ENCODE results near the gene PRKCD. TPM values are rescaled to one million over a fixed set of nuclear protein-coding genes. Genes with fewer than 3 reads are reported as not detected.

Gene PRKCD
- total RNA-seq, 8 experiments from 2014 or later = 0.49 to 8.0 (median 1.9) TPM

DNA sequence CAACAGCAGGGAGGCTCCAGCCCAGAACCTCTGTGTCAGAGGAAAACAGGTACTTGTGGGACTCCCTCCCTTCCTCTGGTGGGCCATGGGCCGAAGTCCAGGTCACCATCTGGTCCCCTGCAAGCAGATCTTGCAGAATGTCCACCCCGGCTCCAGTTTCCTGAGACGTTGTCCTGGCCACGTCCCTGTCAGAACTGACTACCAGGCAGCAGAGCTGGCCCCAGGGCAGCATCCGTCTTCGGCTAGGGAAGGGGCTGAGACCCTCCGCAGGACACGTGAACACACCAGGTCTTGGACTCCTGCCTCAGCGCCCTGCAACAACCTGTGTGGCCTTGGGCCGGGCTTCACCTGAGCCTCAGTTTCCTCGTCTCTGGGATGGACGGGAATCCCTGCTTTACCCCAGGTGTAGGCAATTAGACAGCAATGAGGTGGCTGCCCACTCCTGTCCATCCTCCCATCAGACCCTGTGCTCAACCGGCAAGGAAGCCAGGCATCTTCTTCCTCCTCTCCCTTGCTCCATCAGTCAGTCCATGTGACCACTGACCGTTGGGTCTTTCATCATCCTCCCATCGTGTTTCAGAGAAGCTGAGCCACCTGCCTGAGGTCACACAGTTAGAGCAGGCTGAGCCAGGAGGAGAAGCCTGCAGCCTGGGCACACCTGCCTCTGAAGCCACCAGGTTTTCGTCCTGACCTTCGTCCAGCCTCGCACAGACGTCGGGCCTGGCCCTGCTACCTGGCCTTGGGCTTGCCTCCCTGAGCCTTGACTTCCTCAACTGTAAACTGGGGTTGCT, 8.9 kb upstream of the PRKCD start:
- Histone ChIP-seq H3K4me3 (no peak overlapping the region), H3K4me1 (replicated peaks in 1 of 2) (peaks cover 7 to 11% of the 10 kb centered on the region in 2 donors), H3K27ac (no peak overlapping the region)
- WGBS, 10 experiments = 60 to 100% (median 79%) methylated on average over 1 to 7 of the region's 20 CpGs; no CpG with 5 or more reads in 3 of the 10 experiments
- in situ Hi-C loops (cut with MboI; ENCODE audit: low pct_unique_long_range_greater_than_20kb in 2 of 9, low sequenced_read_pairs in 9 of 9, unreplicated experiment in 9 of 9) = no loop called here
- no peak for ATAC-seq (replicated peaks in 6 of 8)

DNA sequence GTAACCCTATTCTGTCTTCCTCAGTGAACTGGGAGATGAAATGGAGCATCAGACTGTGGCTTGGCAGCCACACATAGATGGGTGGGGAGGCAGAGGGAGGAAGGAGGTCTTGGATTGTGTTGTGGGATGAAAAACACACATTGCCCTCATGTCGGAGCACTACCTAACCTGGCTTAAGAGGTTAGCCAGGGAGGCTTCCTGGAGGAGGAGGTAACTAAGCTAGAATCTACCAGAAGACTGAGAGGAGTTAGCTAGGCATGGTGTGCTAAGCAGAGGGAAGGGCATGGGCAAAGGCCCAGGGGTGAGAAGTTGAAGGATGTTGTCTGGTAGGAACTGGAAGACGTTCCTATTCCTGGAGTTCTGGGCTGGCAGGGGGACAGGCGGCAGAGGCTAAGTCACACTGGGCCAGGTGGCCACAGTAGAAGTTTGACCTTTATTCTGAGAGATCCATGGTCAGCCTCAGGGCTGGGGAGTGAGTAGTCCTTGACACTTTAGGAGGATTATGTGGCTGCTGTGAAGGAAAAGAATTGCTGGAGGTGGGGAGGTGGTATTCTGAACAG, 7.7 kb upstream of the PRKCD start:
- no peak overlapping the region for H3K27ac ChIP-seq
- H3K4me1 ChIP-seq (replicated peaks in 1 of 2) = peaks cover 7 to 9% of the 10 kb centered on the region in 2 donors
- WGBS, 10 experiments = 50 to 100% (median 52%) methylated on average over 1 to 3 of the region's 3 CpGs; no CpG with 5 or more reads in 7 of the 10 experiments
- in situ Hi-C loops (cut with MboI; ENCODE audit: low pct_unique_long_range_greater_than_20kb in 2 of 9, low sequenced_read_pairs in 9 of 9, unreplicated experiment in 9 of 9) = no loop called here
- ATAC-seq (replicated peaks in 6 of 8) = no peak
- no peak overlapping the region for H3K4me3 ChIP-seq

DNA sequence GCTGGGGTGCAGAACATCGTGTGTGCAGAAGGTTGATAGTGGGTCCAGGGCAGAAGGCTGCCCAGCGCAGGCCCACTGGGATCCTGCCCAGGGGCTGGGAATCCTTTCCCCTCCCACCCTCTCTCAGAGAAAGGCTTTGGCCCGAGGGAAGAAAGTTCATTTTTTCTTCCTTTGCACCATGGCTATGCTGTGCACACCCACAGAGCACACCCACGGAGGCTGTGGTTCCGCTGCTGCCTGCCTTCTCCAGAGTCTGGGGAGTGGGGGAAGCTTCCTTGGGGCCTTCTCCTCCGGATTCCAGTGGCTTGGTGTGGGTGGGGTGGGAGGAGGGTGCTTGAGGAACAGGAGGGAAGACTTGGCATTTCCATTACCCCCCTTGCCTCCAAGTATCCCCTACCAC, 7.0 kb upstream of the PRKCD start:
- Histone ChIP-seq H3K4me3 (no peak overlapping the region), H3K27ac (no peak overlapping the region), H3K4me1 (replicated peaks in 1 of 2) (peaks cover 7 to 9% of the 10 kb centered on the region in 2 donors)
- whole genome bisulfite sequencing, 10 experiments = 100% methylated on average over 1 of the region's 6 CpGs; no CpG with 5 or more reads in 9 of the 10 experiments
- in situ Hi-C loops (cut with MboI; ENCODE audit: low pct_unique_long_range_greater_than_20kb in 2 of 9, low sequenced_read_pairs in 9 of 9, unreplicated experiment in 9 of 9) = no loop called here
- peak in 1 of 8 experiments; percentile 61 for ATAC-seq (replicated peaks in 6 of 8)

DNA sequence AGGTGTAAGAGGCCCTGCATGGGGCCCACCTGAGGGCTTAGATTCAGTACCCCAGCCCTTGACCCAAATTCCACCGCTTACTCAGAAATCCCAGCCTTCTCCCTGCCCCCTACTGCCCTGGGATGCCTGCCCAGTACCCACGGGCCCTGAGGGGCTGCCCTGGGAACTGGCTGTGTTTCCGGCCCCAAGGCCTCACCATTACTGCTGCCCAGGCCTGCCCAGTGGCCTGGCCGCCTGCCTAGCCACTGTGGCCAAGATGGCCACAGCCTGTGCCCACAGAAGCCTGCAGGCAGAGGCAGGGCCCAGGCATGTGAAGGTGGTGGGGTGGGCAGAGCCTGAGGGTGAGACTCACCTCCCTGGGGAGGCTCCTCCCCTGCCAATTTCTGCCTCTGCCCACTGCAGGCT, 6.1 kb upstream of the PRKCD start:
- H3K4me1 ChIP-seq (replicated peaks in 1 of 2) = peaks cover 7 to 9% of the 10 kb centered on the region in 2 donors
- ATAC-seq (replicated peaks in 6 of 8) = no peak
- WGBS, 10 experiments = 40% methylated on average over 1 of the region's 4 CpGs; no CpG with 5 or more reads in 9 of the 10 experiments
- no peak overlapping the region for H3K27ac ChIP-seq
- in situ Hi-C loops (cut with MboI; ENCODE audit: low pct_unique_long_range_greater_than_20kb in 2 of 9, low sequenced_read_pairs in 9 of 9, unreplicated experiment in 9 of 9) = no loop called here
- no peak overlapping the region for H3K4me3 ChIP-seq

DNA sequence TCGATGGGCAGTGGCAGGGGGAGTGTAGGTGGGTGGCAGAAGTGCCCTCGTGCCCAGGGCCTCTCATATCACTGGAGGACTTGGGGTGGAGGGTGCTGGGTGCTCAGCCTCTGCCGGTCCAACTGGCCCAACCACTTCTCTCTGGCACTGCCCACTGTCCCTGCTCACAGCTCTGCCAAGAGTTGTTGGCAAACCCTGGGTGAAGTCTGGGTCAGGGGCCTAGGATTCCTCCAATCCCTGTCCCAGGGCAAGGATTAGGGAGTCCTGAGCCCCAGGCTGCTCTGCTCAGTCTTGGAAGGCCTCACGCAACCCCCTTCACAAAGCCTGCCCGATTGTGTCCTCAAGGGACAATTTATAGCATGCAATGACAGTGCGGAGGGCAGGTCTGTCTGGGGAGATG, 5.2 kb upstream of the PRKCD start:
- Histone ChIP-seq H3K4me1 (replicated peaks in 1 of 2) (peaks cover 7 to 9% of the 10 kb centered on the region in 2 donors), H3K27ac (no peak overlapping the region), H3K4me3 (no peak overlapping the region)
- in situ Hi-C loops (cut with MboI; ENCODE audit: low pct_unique_long_range_greater_than_20kb in 2 of 9, low sequenced_read_pairs in 9 of 9, unreplicated experiment in 9 of 9) = no loop called here
- peak in 1 of 8 experiments; percentile 62 for ATAC-seq (replicated peaks in 6 of 8)
- WGBS, 10 experiments = 31 to 94% (median 60%) methylated on average over 1 to 3 of the region's 6 CpGs; no CpG with 5 or more reads in 5 of the 10 experiments

DNA sequence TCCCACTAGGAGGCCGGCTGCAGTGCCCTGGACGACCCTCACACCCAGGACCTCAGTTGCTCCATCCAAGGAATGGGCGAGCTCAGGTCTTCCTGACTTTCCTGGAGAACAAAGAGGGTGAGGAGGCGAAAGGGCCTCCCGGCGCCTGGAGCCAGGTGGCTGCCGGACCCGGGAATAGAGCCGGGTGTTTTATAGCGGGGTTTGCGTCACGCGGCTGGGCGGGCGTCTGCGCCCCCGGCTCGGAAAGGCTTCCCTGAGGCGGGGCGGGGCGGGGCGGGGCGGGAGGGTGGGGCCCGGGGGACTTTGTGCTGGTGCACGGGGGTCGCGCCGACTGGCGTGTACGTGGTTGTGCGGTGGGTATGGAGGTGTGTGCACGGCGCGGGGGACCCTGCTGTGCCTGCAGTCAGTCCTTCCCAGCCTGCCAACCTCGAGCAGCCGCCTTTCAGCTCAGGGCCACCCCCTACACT, 4.6 kb upstream of the PRKCD start:
- WGBS, 10 experiments = 0 to 83% (median 29%) methylated on average over 1 to 9 of the region's 36 CpGs; no CpG with 5 or more reads in 4 of the 10 experiments
- in situ Hi-C loops (cut with MboI; ENCODE audit: low pct_unique_long_range_greater_than_20kb in 2 of 9, low sequenced_read_pairs in 9 of 9, unreplicated experiment in 9 of 9) = no loop called here
- Histone ChIP-seq H3K4me3 (no peak overlapping the region), H3K27ac (no peak overlapping the region), H3K4me1 (replicated peaks in 1 of 2) (peaks cover 7 to 9% of the 10 kb centered on the region in 2 donors)
- ATAC-seq (replicated peaks in 6 of 8) = no peak

DNA sequence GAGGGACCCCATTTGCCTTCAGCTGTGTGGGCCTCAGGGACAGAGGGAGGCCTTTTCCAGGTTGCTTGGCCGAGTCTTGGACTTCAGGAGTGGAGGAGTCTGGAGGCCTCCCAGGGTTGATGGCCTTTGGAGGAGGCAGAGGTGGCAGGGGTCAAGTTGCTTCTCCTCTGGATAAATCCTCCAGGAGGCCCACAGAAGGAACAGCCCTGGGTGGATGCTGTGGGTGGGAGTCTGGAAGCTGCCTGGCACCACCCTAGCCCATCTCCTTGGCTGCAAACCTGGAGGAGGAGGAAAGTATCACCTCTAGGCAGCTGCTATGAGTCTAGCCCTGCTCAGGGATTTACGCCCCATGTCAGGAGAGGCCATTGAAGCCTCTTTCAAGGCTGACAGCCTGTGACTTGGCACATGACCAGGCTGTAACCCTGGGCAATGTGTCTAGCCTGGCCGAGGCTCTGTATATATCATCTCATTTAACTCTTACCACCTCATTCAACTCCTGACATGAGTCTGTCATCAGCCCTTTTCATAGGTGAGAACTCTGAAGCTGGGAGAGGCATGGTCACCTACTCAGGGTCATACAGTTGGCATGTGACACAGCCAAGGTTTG, 2.9 kb upstream of the PRKCD start:
- WGBS, 10 experiments = 40 to 83% (median 65%) methylated on average over 1 of the region's 3 CpGs; no CpG with 5 or more reads in 6 of the 10 experiments
- H3K27ac ChIP-seq = no peak overlapping the region
- in situ Hi-C loops (cut with MboI; ENCODE audit: low pct_unique_long_range_greater_than_20kb in 2 of 9, low sequenced_read_pairs in 9 of 9, unreplicated experiment in 9 of 9) = no loop called here
- ATAC-seq (replicated peaks in 6 of 8) = no peak
- peaks cover 7 to 15% of the 10 kb centered on the region in 2 donors for H3K4me1 ChIP-seq (replicated peaks in 1 of 2)
- H3K4me3 ChIP-seq = no peak overlapping the region

DNA sequence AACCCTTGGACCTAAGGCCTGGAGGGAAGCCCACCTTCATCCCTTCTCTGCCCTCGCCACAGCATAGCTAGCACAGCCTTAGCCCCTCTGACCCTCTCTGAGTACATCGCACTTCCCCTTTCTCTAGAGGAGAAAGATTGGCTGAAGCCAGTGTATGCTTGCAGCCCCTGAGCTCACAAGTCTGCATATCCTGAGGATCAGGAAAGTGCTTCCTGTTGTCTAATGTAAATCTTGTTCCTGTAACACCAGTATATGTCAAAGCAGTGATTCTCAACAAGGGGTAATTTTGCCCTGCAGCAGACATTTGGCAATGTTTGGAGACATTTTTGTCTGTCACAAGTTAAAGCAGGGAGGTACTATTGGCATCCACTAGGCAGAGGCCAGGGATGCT, 2.2 kb upstream of the PRKCD start:
- in situ Hi-C loops (cut with MboI; ENCODE audit: low pct_unique_long_range_greater_than_20kb in 2 of 9, low sequenced_read_pairs in 9 of 9, unreplicated experiment in 9 of 9) = no loop called here
- H3K27ac ChIP-seq = no peak overlapping the region
- H3K4me1 ChIP-seq (replicated peaks in 1 of 2) = peaks cover 7 to 15% of the 10 kb centered on the region in 2 donors
- H3K4me3 ChIP-seq = no peak overlapping the region
- WGBS, 10 experiments = 60 to 100% (median 100%) methylated on average over 1 to 2 of the region's 2 CpGs; no CpG with 5 or more reads in 7 of the 10 experiments
- ATAC-seq (replicated peaks in 6 of 8) = no peak

DNA sequence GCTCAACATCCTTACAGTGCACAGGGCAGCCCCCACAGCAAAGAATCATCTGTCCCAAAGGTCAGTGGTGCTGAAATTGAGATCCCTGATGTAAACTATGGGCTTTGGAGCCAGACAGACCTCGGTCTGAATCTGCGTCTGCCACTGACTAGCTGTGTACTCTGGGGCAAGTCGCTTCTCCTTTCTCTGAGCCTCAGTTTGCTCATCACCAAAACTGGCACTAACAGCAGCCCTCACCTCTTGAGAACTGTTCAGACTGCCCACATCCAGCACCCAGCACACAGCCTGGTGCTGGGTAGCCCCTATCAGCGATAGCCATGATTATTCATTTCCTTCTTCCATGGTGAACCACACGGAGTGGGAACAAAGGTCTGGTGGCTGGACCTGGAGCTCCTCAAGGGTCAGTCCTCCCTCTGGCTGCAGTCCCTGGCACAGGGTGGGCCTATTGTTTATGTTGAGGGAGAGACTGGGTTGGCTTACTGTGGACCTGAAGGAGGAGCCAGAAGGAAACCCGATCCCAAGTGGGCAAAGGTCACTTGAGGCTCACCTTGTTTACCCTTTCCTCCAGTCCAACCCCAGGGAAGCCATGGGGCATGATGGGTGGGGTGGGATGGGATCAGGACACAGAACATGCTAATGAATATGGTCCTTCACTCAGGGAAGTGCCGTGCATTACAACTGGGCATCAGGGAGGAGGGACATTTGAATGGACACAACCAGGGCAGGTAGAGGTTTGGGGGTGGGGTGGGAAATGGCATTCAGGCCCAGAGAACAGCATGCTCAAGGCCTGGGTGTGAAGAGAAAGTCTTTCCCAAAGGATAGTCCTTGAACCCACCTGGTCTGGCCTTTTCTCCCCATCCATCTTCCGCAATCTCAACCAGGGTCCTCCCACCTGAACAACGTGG, 1.6 kb upstream of the PRKCD start:
- no peak overlapping the region for H3K4me3 ChIP-seq
- in situ Hi-C loops (cut with MboI; ENCODE audit: low pct_unique_long_range_greater_than_20kb in 2 of 9, low sequenced_read_pairs in 9 of 9, unreplicated experiment in 9 of 9) = no loop called here
- H3K4me1 ChIP-seq (replicated peaks in 1 of 2) = peaks cover 7 to 15% of the 10 kb centered on the region in 2 donors
- WGBS, 10 experiments = 37 to 100% (median 80%) methylated on average over 1 to 4 of the region's 9 CpGs; no CpG with 5 or more reads in 3 of the 10 experiments
- no peak for ATAC-seq (replicated peaks in 6 of 8)
- no peak overlapping the region for H3K27ac ChIP-seq

DNA sequence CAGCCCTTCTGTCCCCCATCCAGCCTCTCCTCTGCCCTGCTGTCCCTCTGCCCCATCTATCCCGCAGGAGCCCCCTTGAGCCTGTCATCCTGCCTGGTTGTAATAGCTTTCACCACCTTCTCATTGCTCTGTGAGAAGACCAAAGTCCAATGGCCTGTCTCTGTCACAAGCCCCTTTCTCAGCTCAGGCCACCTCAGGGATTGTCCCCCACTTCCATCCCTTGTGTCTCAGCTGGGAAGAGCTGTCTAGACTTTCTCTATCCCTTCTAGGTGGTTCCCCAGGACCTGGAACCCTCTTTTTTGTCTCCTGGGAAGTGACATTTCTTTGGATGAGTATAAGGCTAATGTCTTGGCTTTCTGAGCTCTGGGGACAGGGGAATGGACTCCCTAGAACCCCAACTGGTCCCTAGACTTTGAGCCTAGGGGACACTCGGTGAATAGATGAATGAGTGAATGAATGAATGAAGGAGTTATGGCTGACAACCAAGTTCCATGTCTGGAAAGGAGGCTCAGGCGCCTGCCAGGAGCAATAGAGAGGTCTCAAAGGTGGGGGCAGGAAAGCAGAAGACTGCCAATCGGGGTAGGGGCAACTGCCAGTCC, 849 bp upstream of the PRKCD start:
- ATAC-seq (replicated peaks in 6 of 8) = no peak
- in situ Hi-C loops (cut with MboI; ENCODE audit: low pct_unique_long_range_greater_than_20kb in 2 of 9, low sequenced_read_pairs in 9 of 9, unreplicated experiment in 9 of 9) = no loop called here
- 0 to 67% (median 18%) methylated on average over 1 to 2 of the region's 4 CpGs; no CpG with 5 or more reads in 4 of the 10 experiments for WGBS, 10 experiments
- H3K4me1 ChIP-seq (replicated peaks in 1 of 2) = peaks cover 7 to 15% of the 10 kb centered on the region in 2 donors
- no peak overlapping the region for H3K27ac ChIP-seq
- peak overlapping the region in 3 of 5 donors; percentile 49 to 74 (median 59) for H3K4me3 ChIP-seq

DNA sequence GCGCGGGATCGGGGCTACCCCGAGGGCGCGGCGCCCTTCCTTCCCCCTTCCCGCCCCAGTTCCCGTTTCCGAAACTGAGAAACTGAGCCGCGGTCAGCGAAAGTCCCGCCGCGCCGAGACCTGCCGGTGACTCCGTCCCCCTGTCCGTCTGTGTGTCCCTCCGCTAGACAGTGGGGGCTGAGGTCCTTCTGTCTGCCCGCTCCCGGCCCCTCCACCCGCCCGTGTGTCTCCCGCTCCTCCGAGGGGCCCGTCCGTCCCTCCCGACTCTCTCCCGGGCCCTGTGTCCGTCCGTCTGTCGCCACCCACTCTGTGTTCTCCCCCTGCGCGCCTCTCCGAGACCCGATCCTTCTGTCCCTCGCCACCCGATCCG, 426 bp downstream of the PRKCD start:
- ATAC-seq (replicated peaks in 6 of 8) = peak; percentile 12 to 46 (median 36)

More for the DNA sequence above, 426 bp downstream of the PRKCD start:
- Histone ChIP-seq H3K27ac (peak overlapping the region in 1 of 2 donors; percentile 18), H3K4me1 (replicated peaks in 1 of 2) (peaks cover 0 to 7% of the 10 kb centered on the region in 2 donors), H3K4me3 (peak overlapping the region; percentile 43 to 74 (median 56))
- in situ Hi-C loops (cut with MboI; ENCODE audit: low pct_unique_long_range_greater_than_20kb in 2 of 9, low sequenced_read_pairs in 9 of 9, unreplicated experiment in 9 of 9) = no loop called here
- no CpG with 5 or more reads among the region's 41 CpGs for WGBS, 10 experiments

Measured in motor neuron (in vitro differentiated cells).